HPDE6-E6E7 (cell line): ENCODE measurements around the gene MORC2.

Experiments used
- DNase-seq: peaks from one replicate; pipeline ENCODE4 v3.0.0; 2011; ENCODE audit warnings: missing footprints; ENCODE audit errors: extremely low spot score

MORC2 gene

GRCh38 chr22:30949934-30950660, 18.5 kb downstream of the MORC2 start:
- no peak for DNase-seq

- DNase-seq: no peak
Measured at GRCh38 chr22:30948930-30949342, 19.6 kb downstream of the MORC2 start.

- DNase-seq: peak; percentile 21
Measured at GRCh38 chr22:30947816-30948454, 20.6 kb downstream of the MORC2 start.

- DNase-seq: peak; percentile 38
Measured at GRCh38 chr22:30947173-30947815, 21.3 kb downstream of the MORC2 start.

- no peak for DNase-seq
Measured at GRCh38 chr22:30946354-30946753, 22.2 kb downstream of the MORC2 start.

GRCh38 chr22:30945653-30946052, 22.9 kb downstream of the MORC2 start:
- DNase-seq: peak; percentile 29

GRCh38 chr22:30944986-30945385, 23.6 kb downstream of the MORC2 start:
- no peak for DNase-seq

GRCh38 chr22:30943368-30943767, 25.2 kb downstream of the MORC2 start:
- no peak for DNase-seq

GRCh38 chr22:30941363-30941740, 27.2 kb downstream of the MORC2 start:
- DNase-seq: no peak

- no peak for DNase-seq
Measured at GRCh38 chr22:30940685-30941362, 27.8 kb downstream of the MORC2 start.

- no peak for DNase-seq
Measured at GRCh38 chr22:30934053-30934452, 34.5 kb downstream of the MORC2 start.

- DNase-seq: no peak
Measured at GRCh38 chr22:30933457-30933856, 35.1 kb downstream of the MORC2 start.

- DNase-seq: no peak
Measured at GRCh38 chr22:30932661-30933060, 35.9 kb downstream of the MORC2 start.

GRCh38 chr22:30931541-30932300, 36.9 kb downstream of the MORC2 start:
- no peak for DNase-seq

GRCh38 chr22:30930228-30930627, 38.3 kb downstream of the MORC2 start:
- no peak for DNase-seq

- no peak for DNase-seq
Measured at GRCh38 chr22:30928401-30928800, 40.2 kb downstream of the MORC2 start.

GRCh38 chr22:30927806-30928205, 40.8 kb downstream of the MORC2 start:
- DNase-seq: no peak

GRCh38 chr22:30926706-30927105, 41.9 kb downstream of the MORC2 start:
- no peak for DNase-seq

GRCh38 chr22:30925667-30926066, 42.9 kb downstream of the MORC2 start:
- DNase-seq: no peak

GRCh38 chr22:30923168-30923900, 45.2 kb downstream of the MORC2 start:
- no peak for DNase-seq

- peak; percentile 39 for DNase-seq
Measured at GRCh38 chr22:30922151-30922611, 46.4 kb downstream of the MORC2 start.
